ENCODE measurements around the gene CHMP4A.

DNA sequence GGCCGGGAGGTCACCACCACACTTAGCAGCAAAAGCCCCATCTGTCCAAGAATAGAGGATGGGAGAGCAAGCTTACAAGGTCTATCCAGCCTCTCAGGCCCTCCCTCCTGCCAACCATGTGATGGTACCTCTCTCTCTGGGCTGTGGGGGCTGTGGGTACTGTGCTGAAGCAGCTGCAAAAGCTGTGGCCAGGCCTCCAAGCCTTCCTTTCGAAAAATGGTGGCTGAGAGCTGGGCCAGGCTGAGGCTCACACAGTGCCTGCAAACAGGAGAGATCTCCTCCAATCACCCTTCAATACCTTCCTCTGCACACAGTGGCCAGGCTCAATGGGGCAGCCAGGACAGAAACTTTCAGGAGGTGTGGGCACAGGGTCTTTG is 25.8 kb downstream of the CHMP4A start:
- TF ChIP-seq ZNF660 (CRISPR knock-in tag; IDR thresholded peaks at IDR 0.05; ENCODE audit: borderline replicate concordance, low read depth) (no peak), FOXK1 (CRISPR knock-in tag; IDR thresholded peaks at IDR 0.05; ENCODE audit: borderline replicate concordance, low read depth) (no peak), BORCS8-MEF2B (CRISPR knock-in tag; IDR thresholded peaks at IDR 0.05) (no peak), ZNF792 (CRISPR knock-in tag; IDR thresholded peaks at IDR 0.05) (no peak)
- TF ChIP-seq, protein P1, sequence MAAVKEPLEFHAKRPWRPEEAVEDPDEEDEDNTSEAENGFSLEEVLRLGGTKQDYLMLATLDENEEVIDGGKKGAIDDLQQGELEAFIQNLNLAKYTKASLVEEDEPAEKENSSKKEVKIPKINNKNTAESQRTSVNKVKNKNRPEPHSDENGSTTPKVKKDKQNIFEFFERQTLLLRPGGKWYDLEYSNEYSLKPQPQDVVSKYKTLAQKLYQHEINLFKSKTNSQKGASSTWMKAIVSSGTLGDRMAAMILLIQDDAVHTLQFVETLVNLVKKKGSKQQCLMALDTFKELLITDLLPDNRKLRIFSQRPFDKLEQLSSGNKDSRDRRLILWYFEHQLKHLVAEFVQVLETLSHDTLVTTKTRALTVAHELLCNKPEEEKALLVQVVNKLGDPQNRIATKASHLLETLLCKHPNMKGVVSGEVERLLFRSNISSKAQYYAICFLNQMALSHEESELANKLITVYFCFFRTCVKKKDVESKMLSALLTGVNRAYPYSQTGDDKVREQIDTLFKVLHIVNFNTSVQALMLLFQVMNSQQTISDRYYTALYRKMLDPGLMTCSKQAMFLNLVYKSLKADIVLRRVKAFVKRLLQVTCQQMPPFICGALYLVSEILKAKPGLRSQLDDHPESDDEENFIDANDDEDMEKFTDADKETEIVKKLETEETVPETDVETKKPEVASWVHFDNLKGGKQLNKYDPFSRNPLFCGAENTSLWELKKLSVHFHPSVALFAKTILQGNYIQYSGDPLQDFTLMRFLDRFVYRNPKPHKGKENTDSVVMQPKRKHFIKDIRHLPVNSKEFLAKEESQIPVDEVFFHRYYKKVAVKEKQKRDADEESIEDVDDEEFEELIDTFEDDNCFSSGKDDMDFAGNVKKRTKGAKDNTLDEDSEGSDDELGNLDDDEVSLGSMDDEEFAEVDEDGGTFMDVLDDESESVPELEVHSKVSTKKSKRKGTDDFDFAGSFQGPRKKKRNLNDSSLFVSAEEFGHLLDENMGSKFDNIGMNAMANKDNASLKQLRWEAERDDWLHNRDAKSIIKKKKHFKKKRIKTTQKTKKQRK (IDR thresholded peaks at IDR 0.05; ENCODE audit: low read length): no peak
- TF ChIP-seq, protein P2, sequence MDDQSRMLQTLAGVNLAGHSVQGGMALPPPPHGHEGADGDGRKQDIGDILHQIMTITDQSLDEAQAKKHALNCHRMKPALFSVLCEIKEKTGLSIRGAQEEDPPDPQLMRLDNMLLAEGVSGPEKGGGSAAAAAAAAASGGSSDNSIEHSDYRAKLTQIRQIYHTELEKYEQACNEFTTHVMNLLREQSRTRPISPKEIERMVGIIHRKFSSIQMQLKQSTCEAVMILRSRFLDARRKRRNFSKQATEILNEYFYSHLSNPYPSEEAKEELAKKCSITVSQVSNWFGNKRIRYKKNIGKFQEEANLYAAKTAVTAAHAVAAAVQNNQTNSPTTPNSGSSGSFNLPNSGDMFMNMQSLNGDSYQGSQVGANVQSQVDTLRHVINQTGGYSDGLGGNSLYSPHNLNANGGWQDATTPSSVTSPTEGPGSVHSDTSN (CRISPR knock-in tag; IDR thresholded peaks at IDR 0.05; ENCODE audit: borderline replicate concordance): no peak

All from HepG2 (cell line).